H9 (cell line): Measurements from ENCODE around the gene CCDC30. TPM values are rescaled to one million over a fixed set of nuclear protein-coding genes. Genes with fewer than 3 reads are reported as not detected.
A peak's percentile ranks its signal among the peaks of the same experiment; 100 is the strongest.

ENCODE experiments used
- DNase-seq: peaks from one replicate; pipeline ENCODE4 v3.0.0-alpha.2; 2017
- H2AFZ ChIP-seq: one replicate; pipeline ENCODE4 v1.6.1; 2013; ENCODE audit warnings: mild to moderate bottlenecking, low read length, control low read depth, moderate library complexity
- H2AK5ac ChIP-seq: 2 replicates; pipeline ENCODE4 v1.6.1; 2013; ENCODE audit warnings: low read length, control low read depth, mixed read lengths; ENCODE audit not compliant: insufficient read length
- H2BK120ac ChIP-seq: one replicate; pipeline ENCODE4 v1.6.1; 2013; ENCODE audit warnings: low read depth, mild to moderate bottlenecking, low read length, control low read depth, inconsistent platforms; ENCODE audit not compliant: poor library complexity, severe bottlenecking
- H2BK12ac ChIP-seq: 2 replicates; pipeline ENCODE4 v1.6.1; 2013; ENCODE audit warnings: low read length, control low read depth, mixed read lengths, low read depth; ENCODE audit not compliant: insufficient read length
- H2BK15ac ChIP-seq: 2 replicates; pipeline ENCODE4 v1.6.1; 2013; ENCODE audit warnings: low read depth, low read length, control low read depth
- H2BK20ac ChIP-seq: one replicate; pipeline ENCODE4 v1.6.1; 2013; ENCODE audit warnings: low read depth, mild to moderate bottlenecking, low read length, control low read depth, inconsistent platforms; ENCODE audit not compliant: poor library complexity, severe bottlenecking
- H2BK5ac ChIP-seq: 2 replicates; pipeline ENCODE4 v1.6.1; 2013; ENCODE audit warnings: low read length, control low read depth, mixed read lengths; ENCODE audit not compliant: insufficient read length
- H3K14ac ChIP-seq: 2 replicates; pipeline ENCODE4 v1.6.1; 2013; ENCODE audit warnings: low read length, control low read depth; ENCODE audit not compliant: insufficient read depth
- H3K18ac ChIP-seq: 2 replicates; pipeline ENCODE4 v1.6.1; 2013; ENCODE audit warnings: low read depth, mild to moderate bottlenecking, mixed read lengths, low read length, control low read depth; ENCODE audit not compliant: insufficient read length
- H3K23ac ChIP-seq: 2 replicates; pipeline ENCODE4 v1.6.1; 2013; ENCODE audit warnings: low read length, control low read depth, mixed read lengths, low read depth; ENCODE audit not compliant: insufficient read length
- H3K23me2 ChIP-seq: 2 replicates; pipeline ENCODE4 v1.6.1; 2013; ENCODE audit warnings: low read depth, mild to moderate bottlenecking, mixed read lengths, low read length, control low read depth; ENCODE audit not compliant: insufficient read length, poor library complexity, severe bottlenecking
- H3K27ac ChIP-seq: 2 replicates; pipeline ENCODE4 v1.5.1; 2013; ENCODE audit warnings: low read length, control low read depth, mixed read lengths, low read depth; ENCODE audit not compliant: insufficient read length
- H3K27me3 ChIP-seq: 2 replicates; pipeline ENCODE4 v1.6.1; 2013; ENCODE audit warnings: low read length, control low read depth, inconsistent platforms; ENCODE audit not compliant: insufficient read depth
- H3K4ac ChIP-seq: 2 replicates; pipeline ENCODE4 v1.6.1; 2013; ENCODE audit warnings: low read depth, mild to moderate bottlenecking, control low read depth, inconsistent platforms, low read length, moderate library complexity
- H3K4me1 ChIP-seq: 2 replicates; pipeline ENCODE4 v1.6.1; 2013; ENCODE audit warnings: low read length, control low read depth, inconsistent platforms; ENCODE audit not compliant: insufficient read depth
- H3K4me2 ChIP-seq: 2 replicates; pipeline ENCODE4 v1.6.1; 2013; ENCODE audit warnings: low read length, control low read depth, mixed read lengths; ENCODE audit not compliant: insufficient read length, insufficient read depth
- H3K56ac ChIP-seq: 2 replicates; pipeline ENCODE4 v1.6.1; 2013; ENCODE audit warnings: low read depth, mild to moderate bottlenecking, mixed read lengths, low read length, control low read depth; ENCODE audit not compliant: insufficient read length
- H3K79me1 ChIP-seq: 2 replicates; pipeline ENCODE4 v1.6.1; 2013; ENCODE audit warnings: low read depth, mild to moderate bottlenecking, moderate library complexity, low read length, control low read depth, inconsistent platforms; ENCODE audit not compliant: insufficient read depth, poor library complexity, severe bottlenecking
- H3K79me2 ChIP-seq: 2 replicates; pipeline ENCODE4 v1.6.1; 2013; ENCODE audit warnings: low read length, control low read depth, inconsistent platforms; ENCODE audit not compliant: insufficient read depth
- H3K9ac ChIP-seq: 2 replicates; pipeline ENCODE4 v1.6.1; 2013; ENCODE audit warnings: low read length, control low read depth, mixed read lengths; ENCODE audit not compliant: insufficient read length; ENCODE audit errors: extremely low read depth
- H3K9me3 ChIP-seq: one replicate; pipeline ENCODE4 v1.6.1; 2013; ENCODE audit warnings: low read depth, low read length, inconsistent platforms; ENCODE audit not compliant: control insufficient read depth
- H3T11ph ChIP-seq: one replicate; pipeline ENCODE4 v1.6.1; 2013; ENCODE audit warnings: mild to moderate bottlenecking, low read length, control low read depth, inconsistent platforms
- H4K20me1 ChIP-seq: one replicate; pipeline ENCODE4 v1.6.1; 2013; ENCODE audit not compliant: control insufficient read depth, insufficient read length, insufficient read depth
- H4K5ac ChIP-seq: 2 replicates; pipeline ENCODE4 v1.6.1; 2013; ENCODE audit warnings: low read depth, mild to moderate bottlenecking, mixed read lengths, low read length, control low read depth; ENCODE audit not compliant: insufficient read length
- H4K8ac ChIP-seq: replicated peaks from 2 replicates; pipeline ENCODE4 v1.6.1; 2013; ENCODE audit warnings: low read length, control low read depth, mixed read lengths, low read depth; ENCODE audit not compliant: insufficient read length
- H4K91ac ChIP-seq: 2 replicates; pipeline ENCODE4 v1.6.1; 2013; ENCODE audit warnings: low read depth, mild to moderate bottlenecking, moderate library complexity, mixed read lengths, low read length, control low read depth; ENCODE audit not compliant: insufficient read length
- H3K27ac Mint-ChIP-seq, 3 experiments: 2 replicates in 2 of 3; 3 replicates in 1 of 3; pipeline ENCODE4 v1.8.0; 2020 to 2021; ENCODE audit warnings: mixed read lengths in 3 of 3, mild to moderate bottlenecking in 1 of 3, moderate library complexity in 1 of 3
- H3K27me3 Mint-ChIP-seq: 2 replicates; pipeline ENCODE4 v1.8.0; 2021; ENCODE audit warnings: low read depth, mild to moderate bottlenecking, moderate library complexity, mixed read lengths
- H3K36me3 Mint-ChIP-seq, 3 experiments: 2 replicates in 2 of 3; 3 replicates in 1 of 3; pipeline ENCODE4 v1.8.0; 2020 to 2021; ENCODE audit warnings: low read depth in 3 of 3, mixed read lengths in 3 of 3; ENCODE audit not compliant: insufficient read depth in 1 of 3
- H3K4me1 Mint-ChIP-seq, 2 experiments: 2 replicates each; pipeline ENCODE4 v1.8.0; 2020; ENCODE audit warnings: mixed read lengths in 2 of 2
- H3K4me3 Mint-ChIP-seq, 2 experiments: 2 replicates in 1 of 2; 3 replicates in 1 of 2; pipeline ENCODE4 v1.8.0; 2020 to 2021; ENCODE audit warnings: mild to moderate bottlenecking in 2 of 2, mixed read lengths in 2 of 2, moderate library complexity in 1 of 2
- H3K9me3 Mint-ChIP-seq, 2 experiments: 2 replicates in 1 of 2; 3 replicates in 1 of 2; pipeline ENCODE4 v1.8.0; 2020; ENCODE audit warnings: mild to moderate bottlenecking in 2 of 2, mixed read lengths in 2 of 2, moderate library complexity in 1 of 2
- WGBS: extraction: QIAGEN DNeasy Blood & Tissue Kit; methylation state at CpG from one replicate; pipeline ENCODE4 v1.1.7; 2013; ENCODE audit warnings: missing lambda C conversion rate, low lambda C conversion rate, mixed read lengths; ENCODE audit not compliant: insufficient read length; ENCODE audit errors: extremely low coverage; 5-methylcytosine and 5-hydroxymethylcytosine counted together
- total RNA-seq: library from RNA; stranded (reverse); gene quantifications from 2 replicates; pipeline ENCODE4 v1.2.1, GENCODE V29; 2021
- TF ChIP-seq, protein P1 (sequence below): fragments of 200-600 bp; sonication (generic); conservative IDR thresholded peaks from 3 replicates; pipeline ENCODE4 v1.8.0; 2021; ENCODE audit warnings: antibody characterized with exemption, mild to moderate bottlenecking

The CCDC30 gene
- total RNA-seq, 1 experiment from 2014 or later = 1.8 TPM

DNA sequence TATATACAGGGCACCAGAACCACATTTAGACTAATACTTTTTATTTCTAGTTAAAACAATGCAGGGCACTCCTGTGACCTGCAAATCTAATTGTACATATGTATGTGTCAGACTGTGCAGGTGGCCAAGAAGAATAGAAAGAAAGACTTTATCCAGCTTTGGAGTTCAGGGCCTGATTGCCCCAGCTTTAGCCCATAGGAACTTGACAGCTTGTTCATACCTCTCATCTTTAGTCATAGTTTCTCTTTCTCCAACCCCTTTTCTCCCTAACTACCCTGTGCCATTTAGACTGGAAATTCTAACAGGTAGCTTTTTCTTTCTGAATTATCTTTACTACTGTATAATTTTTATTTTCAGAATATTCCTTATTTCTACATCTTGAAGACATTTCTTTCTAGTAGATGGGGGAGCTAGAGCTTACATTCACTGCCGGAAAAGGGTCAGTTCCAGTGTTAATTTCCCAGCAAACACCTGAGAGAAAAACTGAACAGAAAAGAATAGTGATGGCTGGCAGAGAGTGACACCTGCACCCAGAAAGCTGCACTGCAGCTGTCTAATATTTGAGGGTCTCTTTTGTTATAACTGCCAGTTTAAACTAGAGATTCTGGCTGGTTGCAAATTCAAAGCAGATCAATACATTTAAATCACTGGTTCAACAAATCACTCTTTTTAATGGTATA, 227.5 kb downstream of the CCDC30 start:
- Mint-ChIP-seq H3K36me3 (peaks cover 18 to 58% (median 52%) of the 10 kb centered on the region in 3 experiments), H3K27me3 (no peaks in the 10 kb centered on the region), H3K4me3 (no peak overlapping the region), H3K27ac (no peak overlapping the region), H3K9me3 (no peaks in the 10 kb centered on the region), H3K4me1 (peaks cover 53 to 60% of the 10 kb centered on the region in 2 experiments)
- Histone ChIP-seq H2BK20ac (no peak overlapping the region), H3T11ph (no peak overlapping the region), H2BK120ac (no peak overlapping the region), H2AFZ (no peak overlapping the region), H3K4me1 (no peaks in the 10 kb centered on the region), H3K79me1 (peaks cover 6% of the 10 kb centered on the region), H3K23me2 (no peaks in the 10 kb centered on the region), H4K5ac (no peak overlapping the region), H4K20me1 (no peaks in the 10 kb centered on the region), H2BK5ac (no peak overlapping the region), H3K27ac (no peak overlapping the region), H3K9ac (no peak overlapping the region), H2BK12ac (no peak overlapping the region), H3K79me2 (peaks cover 79% of the 10 kb centered on the region), H4K8ac (no peak overlapping the region), H3K23ac (no peak overlapping the region), H3K4me2 (no peak overlapping the region), H3K9me3 (no peaks in the 10 kb centered on the region), H2BK15ac (no peak overlapping the region), H2AK5ac (no peak overlapping the region), H4K91ac (no peak overlapping the region), H3K27me3 (no peaks in the 10 kb centered on the region), H3K4ac (no peak overlapping the region), H3K56ac (no peak overlapping the region), H3K14ac (no peak overlapping the region), H3K18ac (no peak overlapping the region)
- WGBS = no CpG with 5 or more reads among the region's 1 CpG
- TF ChIP-seq, protein P1, sequence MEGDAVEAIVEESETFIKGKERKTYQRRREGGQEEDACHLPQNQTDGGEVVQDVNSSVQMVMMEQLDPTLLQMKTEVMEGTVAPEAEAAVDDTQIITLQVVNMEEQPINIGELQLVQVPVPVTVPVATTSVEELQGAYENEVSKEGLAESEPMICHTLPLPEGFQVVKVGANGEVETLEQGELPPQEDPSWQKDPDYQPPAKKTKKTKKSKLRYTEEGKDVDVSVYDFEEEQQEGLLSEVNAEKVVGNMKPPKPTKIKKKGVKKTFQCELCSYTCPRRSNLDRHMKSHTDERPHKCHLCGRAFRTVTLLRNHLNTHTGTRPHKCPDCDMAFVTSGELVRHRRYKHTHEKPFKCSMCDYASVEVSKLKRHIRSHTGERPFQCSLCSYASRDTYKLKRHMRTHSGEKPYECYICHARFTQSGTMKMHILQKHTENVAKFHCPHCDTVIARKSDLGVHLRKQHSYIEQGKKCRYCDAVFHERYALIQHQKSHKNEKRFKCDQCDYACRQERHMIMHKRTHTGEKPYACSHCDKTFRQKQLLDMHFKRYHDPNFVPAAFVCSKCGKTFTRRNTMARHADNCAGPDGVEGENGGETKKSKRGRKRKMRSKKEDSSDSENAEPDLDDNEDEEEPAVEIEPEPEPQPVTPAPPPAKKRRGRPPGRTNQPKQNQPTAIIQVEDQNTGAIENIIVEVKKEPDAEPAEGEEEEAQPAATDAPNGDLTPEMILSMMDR = peak; percentile 19; the same call in 1 of the 3 replicates
- no peak for DNase-seq
